Panc1 (cell line): ENCODE measurements around the gene RANBP6. TPM values are rescaled to one million over a fixed set of nuclear protein-coding genes. Genes with fewer than 3 reads are reported as not detected.

ENCODE experiments used
- ATAC-seq: fragments of 200-7000 bp; cut with Tn5 transposase; 2 replicates; pipeline ENCODE4 v1.9.1; 2020; ENCODE audit warnings: mild to moderate bottlenecking, moderate library complexity
- BruUV-seq: library from RNA; stranded (reverse); fragments of 400-500 nt; replicated peaks from 2 replicates; lab custom pipeline; 2021; lab: Mats Ljungman, UMichigan
- CTCF ChIA-PET: fragments of 300-600 bp; sonication (Branson Sonifier 250); formaldehyde crosslinking; loops from one replicate; lab custom pipeline; 2022; ENCODE audit warnings: antibody characterized with exemption; lab: Charles Lee
- POLR2A ChIA-PET: fragments of 300-600 bp; sonication (Branson Sonifier 250); formaldehyde crosslinking; loops from one replicate; lab custom pipeline; 2022; ENCODE audit warnings: antibody characterized with exemption; lab: Charles Lee
- DNase-seq: peaks from one replicate; pipeline ENCODE4 v3.0.0-alpha.2; 2010; ENCODE audit warnings: low read depth, low spot score
- H3K27ac ChIP-seq: 2 replicates; pipeline ENCODE4 v1.5.1; 2011; ENCODE audit warnings: mild to moderate bottlenecking, low read length, inconsistent platforms
- H3K27me3 ChIP-seq: fragments of 200-500 bp; sonication (Bioruptor generic); 2 replicates; pipeline ENCODE4 v1.6.0; 2014; ENCODE audit warnings: low read length, inconsistent platforms; ENCODE audit not compliant: control insufficient read depth, insufficient read depth
- H3K36me3 ChIP-seq: fragments of 200-500 bp; sonication (Bioruptor generic); 2 replicates; pipeline ENCODE4 v1.5.1; 2014; ENCODE audit warnings: inconsistent platforms, mild to moderate bottlenecking, low read length, moderate library complexity; ENCODE audit not compliant: control insufficient read depth, insufficient read depth
- H3K4me1 ChIP-seq: 2 replicates; pipeline ENCODE4 v1.5.1; 2011; ENCODE audit warnings: inconsistent platforms, mild to moderate bottlenecking, low read length, moderate library complexity; ENCODE audit not compliant: control insufficient read depth, insufficient read depth
- H3K4me3 ChIP-seq, 2 experiments: 2 replicates each; pipeline ENCODE4 v1.5.1; 2011 to 2012; ENCODE audit warnings: low read depth in 2 of 2, low read length in 2 of 2, mild to moderate bottlenecking in 2 of 2, inconsistent platforms in 1 of 2, moderate library complexity in 1 of 2
- H3K9me3 ChIP-seq: fragments of 200-500 bp; sonication (Bioruptor generic); 2 replicates; pipeline ENCODE4 v1.5.1; 2014; ENCODE audit warnings: low read depth, mild to moderate bottlenecking, inconsistent platforms, low read length, moderate library complexity; ENCODE audit not compliant: control insufficient read depth, insufficient read depth
- POLR2AphosphoS5 ChIP-seq: IDR thresholded peaks from 2 replicates; pipeline ENCODE4 v1.6.1; 2012; ENCODE audit warnings: mild to moderate bottlenecking, low read depth, low read length, moderate library complexity
- REST ChIP-seq, 2 experiments: IDR thresholded peaks; 2 replicates each; pipeline ENCODE4 v1.6.1; 2011 to 2012; ENCODE audit warnings: low read depth in 2 of 2, control low read depth in 1 of 2, low read length in 1 of 2, mild to moderate bottlenecking in 1 of 2, moderate library complexity in 1 of 2; ENCODE audit not compliant: insufficient read depth in 1 of 2
- SIN3A ChIP-seq: IDR thresholded peaks from 2 replicates; pipeline ENCODE4 v1.6.1; 2012; ENCODE audit warnings: low read depth, mild to moderate bottlenecking, low read length, moderate library complexity, borderline replicate concordance; ENCODE audit not compliant: insufficient read depth
- TCF7L2 ChIP-seq: IDR thresholded peaks from 2 replicates; pipeline ENCODE4 v1.6.1; 2011; ENCODE audit warnings: mild to moderate bottlenecking, low read depth, low read length, inconsistent platforms
- in situ Hi-C: cut with HindIII; loops from 2 replicates; pipeline ENCODE4 v1.10.0; 2016; ENCODE audit warnings: low sequenced_read_pairs, low pct_unique_long_range_greater_than_20kb
- intact Hi-C: fragments of 100-400 bp; cut with micrococcal nuclease; formaldehyde crosslinking; loops from one replicate; pipeline ENCODE4 v1.10.0; 2022; ENCODE audit not compliant: unreplicated experiment
- total RNA-seq: library from RNA; stranded (reverse); gene quantifications from one replicate; pipeline ENCODE4 v1.2.1, GENCODE V29; 2021; ENCODE audit not compliant: unreplicated experiment
- TF ChIP-seq, protein P1 (sequence below): fragments of 450-650 bp; IDR thresholded peaks from 2 replicates; pipeline ENCODE4 v1.5.1; 2017; ENCODE audit warnings: mild to moderate bottlenecking

RANBP6 gene
- total RNA-seq, 1 experiment from 2014 or later, result 3.9 TPM

DNA sequence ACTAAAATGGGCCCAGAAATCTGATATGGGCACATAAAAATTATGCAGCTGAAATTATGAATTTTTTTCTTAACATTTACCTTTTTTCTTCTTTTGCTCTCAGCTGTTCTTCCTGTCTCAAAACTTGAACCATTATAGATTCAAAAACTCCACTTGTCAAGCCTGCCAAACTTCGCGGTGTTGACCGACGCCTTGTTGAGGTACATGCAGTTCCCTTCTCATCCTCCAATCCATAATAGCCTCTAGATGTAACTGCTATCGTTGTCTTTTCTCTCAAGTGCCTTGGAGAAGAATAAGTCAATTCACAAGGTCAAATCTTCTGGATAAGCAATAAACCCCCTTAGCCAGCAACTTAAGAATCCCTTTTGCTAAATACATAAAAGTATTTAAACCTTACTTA lies 27.2 kb downstream of the RANBP6 start:
- intact Hi-C loops (no loop called here), in situ Hi-C loops (no loop called here)
- no peak overlapping the region for H3K4me3 ChIP-seq
- no peaks in the 10 kb centered on the region for H3K27me3 ChIP-seq
- DNase-seq, result no peak
- TF ChIP-seq TCF7L2, result no peak
- TF ChIP-seq POLR2AphosphoS5, result no peak
- no peak for TF ChIP-seq REST (IDR thresholded peaks at IDR 0.05; ENCODE audit: insufficient read depth in 1 of 2, low read depth in 2 of 2, low read length in 1 of 2)
- no peak for TF ChIP-seq SIN3A
- TF ChIP-seq, protein P1, sequence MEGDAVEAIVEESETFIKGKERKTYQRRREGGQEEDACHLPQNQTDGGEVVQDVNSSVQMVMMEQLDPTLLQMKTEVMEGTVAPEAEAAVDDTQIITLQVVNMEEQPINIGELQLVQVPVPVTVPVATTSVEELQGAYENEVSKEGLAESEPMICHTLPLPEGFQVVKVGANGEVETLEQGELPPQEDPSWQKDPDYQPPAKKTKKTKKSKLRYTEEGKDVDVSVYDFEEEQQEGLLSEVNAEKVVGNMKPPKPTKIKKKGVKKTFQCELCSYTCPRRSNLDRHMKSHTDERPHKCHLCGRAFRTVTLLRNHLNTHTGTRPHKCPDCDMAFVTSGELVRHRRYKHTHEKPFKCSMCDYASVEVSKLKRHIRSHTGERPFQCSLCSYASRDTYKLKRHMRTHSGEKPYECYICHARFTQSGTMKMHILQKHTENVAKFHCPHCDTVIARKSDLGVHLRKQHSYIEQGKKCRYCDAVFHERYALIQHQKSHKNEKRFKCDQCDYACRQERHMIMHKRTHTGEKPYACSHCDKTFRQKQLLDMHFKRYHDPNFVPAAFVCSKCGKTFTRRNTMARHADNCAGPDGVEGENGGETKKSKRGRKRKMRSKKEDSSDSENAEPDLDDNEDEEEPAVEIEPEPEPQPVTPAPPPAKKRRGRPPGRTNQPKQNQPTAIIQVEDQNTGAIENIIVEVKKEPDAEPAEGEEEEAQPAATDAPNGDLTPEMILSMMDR, result no peak
- H3K27ac ChIP-seq, result no peak overlapping the region
- H3K9me3 ChIP-seq, result no peaks in the 10 kb centered on the region
- no TSS peak for BruUV-seq
- ChIA-PET CTCF (no interaction called here), POLR2A (no interaction called here)
- H3K36me3 ChIP-seq, result no peaks in the 10 kb centered on the region
- no peak for ATAC-seq
- no peaks in the 10 kb centered on the region for H3K4me1 ChIP-seq

GRCh38 chr9:5983042-5983441 lies 32.4 kb downstream of the RANBP6 start:
- DNase-seq (no peak), ATAC-seq (no peak)
- ChIA-PET CTCF (no interaction called here), POLR2A (no interaction called here)
- intact Hi-C loops (no loop called here), in situ Hi-C loops (no loop called here)
- TF ChIP-seq POLR2AphosphoS5, result no peak
- TF ChIP-seq REST (IDR thresholded peaks at IDR 0.05; ENCODE audit: insufficient read depth in 1 of 2, low read depth in 2 of 2, low read length in 1 of 2), result no peak
- no peak for TF ChIP-seq SIN3A
- TF ChIP-seq, protein P1, result no peak
- no peak for TF ChIP-seq TCF7L2
- no TSS peak for BruUV-seq
- Histone ChIP-seq H3K36me3 (no peaks in the 10 kb centered on the region), H3K27ac (no peak overlapping the region), H3K4me3 (no peak overlapping the region), H3K4me1 (no peaks in the 10 kb centered on the region), H3K27me3 (no peaks in the 10 kb centered on the region), H3K9me3 (no peaks in the 10 kb centered on the region)
